HG03280 (cell line): ENCODE measurements around the gene NCBP3.

Experiments
- ATAC-seq: cut with Tn5 transposase; IDR thresholded peaks from one replicate; pipeline ENCODE4 v1.9.1; 2021; ENCODE audit warnings: mild to moderate bottlenecking, moderate library complexity; ENCODE audit not compliant: unreplicated experiment

NCBP3 gene

GRCh38 chr17:3759597-3760216 lies 86.3 kb downstream of the NCBP3 start:
- no peak for ATAC-seq

- no peak for ATAC-seq
These were observed 90.6 kb downstream of the NCBP3 start for GRCh38 chr17:3755335-3756030.

- no peak for ATAC-seq
These were observed 91.3 kb downstream of the NCBP3 start for GRCh38 chr17:3754458-3755334.

- ATAC-seq = no peak
These were observed 92.0 kb downstream of the NCBP3 start for GRCh38 chr17:3754066-3754457.

- ATAC-seq = no peak
These were observed 92.4 kb downstream of the NCBP3 start for GRCh38 chr17:3753624-3754023.
